ENCODE measurements around the gene LCN12. TPM values are rescaled to one million over a fixed set of nuclear protein-coding genes. Genes with fewer than 3 reads are reported as not detected.
A peak's percentile ranks its signal among the peaks of the same experiment; 100 is the strongest.

LCN12 gene
- total and polyA plus RNA-seq, 7 donors = 0.06 to 1.5 (median 0.27) TPM; not detected in 1

- no peaks in the 10 kb centered on the region for H3K9me3 ChIP-seq
- DNase-seq (no peak), ATAC-seq (no peak)
- no peak overlapping the region for H3K27ac ChIP-seq
- TF ChIP-seq CTCF (IDR thresholded peaks at IDR 0.05) = no peak
- H3K36me3 ChIP-seq (ENCODE audit: insufficient read depth in 1 of 2, low read depth in 1 of 2) = no peaks in the 10 kb centered on the region
- intact Hi-C loops (cut with DNase I) = no loop called here
- H3K4me3 ChIP-seq = no peak overlapping the region
- H3K4me1 ChIP-seq = peaks cover 12% of the 10 kb centered on the region
- 89 to 93% (median 90%) methylated on average over 26 to 29 of the region's 29 CpGs for WGBS, 3 donors
- peaks cover 0 to 1% (median 0%) of the 10 kb centered on the region in 3 donors for H3K27me3 ChIP-seq (ENCODE audit: insufficient read depth in 3 of 3, low read length in 2 of 3)
These were observed 21.8 kb downstream of the LCN12 start for GRCh38 chr9:136973618-136974617.

DNA sequence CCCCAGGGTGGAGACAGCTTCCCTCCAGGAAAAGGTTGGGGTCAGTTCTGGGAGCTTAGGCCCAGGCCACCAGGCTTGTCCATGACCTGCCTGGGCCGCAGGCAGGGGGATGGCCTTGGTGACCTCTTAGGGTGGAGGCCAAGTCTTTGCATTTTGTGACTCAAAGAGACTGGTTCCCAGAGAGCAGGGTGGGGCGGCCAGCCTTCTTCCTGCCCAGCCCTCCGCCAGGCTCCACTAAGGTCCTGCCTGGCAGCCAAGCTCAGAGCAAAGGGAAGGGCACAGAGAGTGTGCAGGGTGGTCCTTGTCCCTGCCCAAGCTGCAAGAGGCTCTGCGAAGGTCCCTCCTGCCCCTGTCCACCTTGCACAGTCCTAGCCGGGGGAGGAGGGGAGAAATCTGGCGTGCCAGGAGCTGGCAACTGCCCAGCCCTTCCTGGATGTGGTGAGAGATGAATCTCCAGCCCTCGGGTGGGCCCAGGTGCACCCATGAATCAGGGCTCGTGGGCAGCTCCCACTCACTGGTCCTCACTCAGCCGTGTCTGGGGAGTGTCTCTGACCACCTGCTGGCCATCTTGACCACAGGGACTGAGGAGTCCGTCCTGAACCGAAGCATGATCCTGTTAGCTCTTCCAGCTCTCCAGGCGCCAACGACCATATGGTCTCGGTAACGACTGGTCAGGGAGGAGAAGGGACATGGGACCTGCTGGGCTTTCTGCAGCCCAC is 22.9 kb downstream of the LCN12 start:
- intact Hi-C loops (cut with DNase I) = no loop called here
- no peaks in the 10 kb centered on the region for H3K36me3 ChIP-seq (ENCODE audit: insufficient read depth in 1 of 2, low read depth in 1 of 2)
- no peak for TF ChIP-seq CTCF (IDR thresholded peaks at IDR 0.05)
- WGBS, 3 donors = 56 to 70% (median 64%) methylated on average over 15 of the region's 15 CpGs
- ATAC-seq (no peak), DNase-seq (no peak)
- no peaks in the 10 kb centered on the region for H3K9me3 ChIP-seq
- H3K4me1 ChIP-seq = peaks cover 12% of the 10 kb centered on the region
- H3K4me3 ChIP-seq = no peak overlapping the region
- peaks cover 0 to 3% (median 0%) of the 10 kb centered on the region in 3 donors for H3K27me3 ChIP-seq (ENCODE audit: insufficient read depth in 3 of 3, low read length in 2 of 3)
- H3K27ac ChIP-seq = no peak overlapping the region

GRCh38 chr9:136975644-136976043 is 23.6 kb downstream of the LCN12 start:
- no peak for DNase-seq
- Histone ChIP-seq H3K4me3 (no peak overlapping the region), H3K27ac (no peak overlapping the region), H3K27me3 (ENCODE audit: insufficient read depth in 3 of 3, low read length in 2 of 3) (peaks cover 0 to 3% (median 0%) of the 10 kb centered on the region in 3 donors), H3K4me1 (peaks cover 12% of the 10 kb centered on the region), H3K9me3 (no peaks in the 10 kb centered on the region), H3K36me3 (ENCODE audit: insufficient read depth in 1 of 2, low read depth in 1 of 2) (no peaks in the 10 kb centered on the region)
- 17 to 31% (median 19%) methylated on average over 12 to 14 of the region's 14 CpGs for WGBS, 3 donors
- ATAC-seq = peak in 1 of 4 donors; percentile 18
- intact Hi-C loops (cut with DNase I) = no loop called here
- TF ChIP-seq CTCF (IDR thresholded peaks at IDR 0.05) = peak; percentile 14

GRCh38 chr9:136977223-136977622 is 25.1 kb downstream of the LCN12 start, which contains the start of gene PTGDS:
PTGDS (plus strand) TSS chr9:136977504; CDS start chr9:136977579, 75 bp downstream.
- 41 to 66% (median 47%) methylated on average over 8 to 10 of the region's 10 CpGs for WGBS, 3 donors
- Histone ChIP-seq H3K27me3 (ENCODE audit: insufficient read depth in 3 of 3, low read length in 2 of 3) (peaks cover 0 to 4% (median 3%) of the 10 kb centered on the region in 3 donors), H3K9me3 (no peaks in the 10 kb centered on the region), H3K36me3 (ENCODE audit: insufficient read depth in 1 of 2, low read depth in 1 of 2) (no peaks in the 10 kb centered on the region), H3K4me1 (peaks cover 12% of the 10 kb centered on the region), H3K4me3 (peak within 1 kb of the TSS; percentile 64), H3K27ac (no peak within 1 kb of the TSS)
- TF ChIP-seq CTCF (IDR thresholded peaks at IDR 0.05) = no peak
- intact Hi-C loops (cut with DNase I) = no loop called here
- DNase-seq = peak in 1 of 2 donors; percentile 79
- peak; percentile 11 to 36 (median 26) for ATAC-seq
